GM12891 (cell line): ENCODE measurements around the gene HOXD4.

ENCODE experiments used
- PAX5 ChIP-seq: IDR thresholded peaks from 2 replicates; pipeline ENCODE4 v1.6.1; 2011; ENCODE audit warnings: low read length, moderate library complexity, mild to moderate bottlenecking; ENCODE audit not compliant: insufficient read depth, severe bottlenecking
- POLR2A ChIP-seq: IDR thresholded peaks from 2 replicates; pipeline ENCODE4 v1.6.1; 2011; ENCODE audit warnings: low read depth, low read length, control low read depth
- POLR2AphosphoS5 ChIP-seq: IDR thresholded peaks from 2 replicates; pipeline ENCODE4 v1.6.1; 2011; ENCODE audit warnings: low read depth, low read length, control low read depth
- POU2F2 ChIP-seq: IDR thresholded peaks from 2 replicates; pipeline ENCODE4 v1.6.1; 2011; ENCODE audit warnings: low read depth, mild to moderate bottlenecking, control low read depth, low read length, moderate library complexity
- TAF1 ChIP-seq: IDR thresholded peaks from 2 replicates; pipeline ENCODE4 v1.6.1; 2011; ENCODE audit warnings: low read depth, low read length, control low read depth

DNA sequence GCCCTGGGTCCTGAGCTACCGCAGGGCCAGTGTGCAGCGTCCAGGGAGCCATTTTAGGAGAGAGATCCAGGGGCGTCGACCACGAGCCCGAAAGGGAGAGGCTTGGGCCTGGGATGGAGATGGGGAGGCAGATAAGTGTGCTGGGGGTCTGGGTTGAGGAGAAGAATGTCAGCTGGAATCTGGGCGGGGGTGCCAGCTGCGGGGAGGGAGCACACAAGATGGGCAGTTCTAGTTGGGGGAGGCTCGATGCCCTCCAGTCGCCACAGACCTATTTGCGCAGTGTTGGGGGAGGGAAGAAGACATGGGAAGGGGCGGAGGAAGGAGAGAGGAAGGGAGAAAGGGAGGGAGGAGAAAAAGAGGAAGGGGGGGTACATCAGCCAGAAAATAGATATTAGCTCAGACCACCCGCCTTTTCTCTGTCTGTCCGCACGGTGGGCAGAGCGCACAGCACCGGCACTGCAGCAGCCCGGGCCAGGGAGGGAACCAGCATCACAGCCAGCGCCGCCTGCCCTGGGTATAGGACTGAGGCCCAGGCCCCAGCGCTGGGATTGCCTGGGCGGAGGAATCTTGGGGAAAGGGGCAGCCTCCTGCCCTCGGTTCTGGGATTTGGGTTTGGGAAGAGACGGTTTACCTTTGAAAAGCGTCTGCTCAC is 46.1 kb upstream of the HOXD4 start:
- no peak for TF ChIP-seq POLR2A
- no peak for TF ChIP-seq POLR2AphosphoS5
- no peak for TF ChIP-seq TAF1
- TF ChIP-seq POU2F2: no peak
- TF ChIP-seq PAX5: no peak
